ENCODE data around the gene ZNF474. TPM values are rescaled to one million over a fixed set of nuclear protein-coding genes. Genes with fewer than 3 reads are reported as not detected.

Gene ZNF474
- total and polyA plus RNA-seq, 7 donors = 0.05 to 0.77 (median 0.16) TPM; not detected in 2

GRCh38 chr5:122202952-122203351 is 73.6 kb downstream of the ZNF474 start:
- no peak for DNase-seq
- intact Hi-C loops (cut with DNase I) = no loop called here

More at GRCh38 chr5:122202952-122203351, 73.6 kb downstream of the ZNF474 start:
- no peaks in the 10 kb centered on the region for H3K4me1 ChIP-seq
- no peaks in the 10 kb centered on the region for H3K9me3 ChIP-seq
- TF ChIP-seq, protein P1, sequence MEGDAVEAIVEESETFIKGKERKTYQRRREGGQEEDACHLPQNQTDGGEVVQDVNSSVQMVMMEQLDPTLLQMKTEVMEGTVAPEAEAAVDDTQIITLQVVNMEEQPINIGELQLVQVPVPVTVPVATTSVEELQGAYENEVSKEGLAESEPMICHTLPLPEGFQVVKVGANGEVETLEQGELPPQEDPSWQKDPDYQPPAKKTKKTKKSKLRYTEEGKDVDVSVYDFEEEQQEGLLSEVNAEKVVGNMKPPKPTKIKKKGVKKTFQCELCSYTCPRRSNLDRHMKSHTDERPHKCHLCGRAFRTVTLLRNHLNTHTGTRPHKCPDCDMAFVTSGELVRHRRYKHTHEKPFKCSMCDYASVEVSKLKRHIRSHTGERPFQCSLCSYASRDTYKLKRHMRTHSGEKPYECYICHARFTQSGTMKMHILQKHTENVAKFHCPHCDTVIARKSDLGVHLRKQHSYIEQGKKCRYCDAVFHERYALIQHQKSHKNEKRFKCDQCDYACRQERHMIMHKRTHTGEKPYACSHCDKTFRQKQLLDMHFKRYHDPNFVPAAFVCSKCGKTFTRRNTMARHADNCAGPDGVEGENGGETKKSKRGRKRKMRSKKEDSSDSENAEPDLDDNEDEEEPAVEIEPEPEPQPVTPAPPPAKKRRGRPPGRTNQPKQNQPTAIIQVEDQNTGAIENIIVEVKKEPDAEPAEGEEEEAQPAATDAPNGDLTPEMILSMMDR (IDR thresholded peaks at IDR 0.05) = no peak
- no peak overlapping the region for H3K27ac ChIP-seq
- no peak for ATAC-seq
- peaks cover 0 to 3% (median 0%) of the 10 kb centered on the region in 3 donors for H3K27me3 ChIP-seq (ENCODE audit: insufficient read depth in 3 of 3, low read length in 2 of 3)
- H3K4me3 ChIP-seq = no peak overlapping the region
- H3K36me3 ChIP-seq (ENCODE audit: insufficient read depth in 1 of 2, low read depth in 1 of 2) = no peaks in the 10 kb centered on the region

Other genes with a start within 250 kb of the ZNF474 start
- gene SRFBP1, start 167.6 kb upstream of the ZNF474 start, total RNA-seq = 10 to 100 TPM in 3 of 4 donors, 1 to 10 TPM in 1; 8.5 to 13.1 (median 12.8) TPM
- 10 to 100 TPM in 1 of 3 donors, 1 to 10 TPM in 2; 5.2 to 10.0 (median 5.8) TPM for gene SRFBP1, start 167.6 kb upstream of the ZNF474 start, polyA plus RNA-seq
- 1 to 10 TPM; 1.6 to 4.9 (median 3.5) TPM for gene LOX, start 51.3 kb upstream of the ZNF474 start, total RNA-seq
- 1 to 10 TPM in 1 of 3 donors, under 1 TPM in 2; 0.51 to 1.3 (median 0.68) TPM for gene LOX, start 51.3 kb upstream of the ZNF474 start, polyA plus RNA-seq
- gene SNCAIP, start 182.7 kb downstream of the ZNF474 start, total RNA-seq = under 1 TPM; 0.27 to 0.87 (median 0.75) TPM
- under 1 TPM; 0.18 to 0.38 (median 0.23) TPM for gene SNCAIP, start 182.7 kb downstream of the ZNF474 start, polyA plus RNA-seq

All from psoas muscle (tissue), 8 donors.